Stomach (tissue), 19 donors: Measurements from ENCODE around the gene PIKFYVE. TPM values are rescaled to one million over a fixed set of nuclear protein-coding genes. Genes with fewer than 3 reads are reported as not detected.
"Not testable (repeated sequence)": the region's sequence is repeated elsewhere in the genome, so short reads cannot be mapped to it uniquely, and the experiment has no call there.

Source experiments
- DNase-seq, 2 donors: peaks; one replicate each; pipeline versions ENCODE4 v3.0.0 to v3.0.0-alpha.2; 2013 to 2019
- H3K27ac ChIP-seq, 5 donors: fragments of 200-600 bp in 4 of 5; sonication (generic) in 4 of 5; one replicate each; pipeline ENCODE4 v1.5.1; 2013 to 2019; ENCODE audit warnings: mild to moderate bottlenecking in 1 of 5, moderate library complexity in 1 of 5
- H3K27me3 ChIP-seq, 3 donors: fragments of 200-600 bp; sonication (generic); one replicate each; pipeline ENCODE4 v1.5.1; 2017 to 2019; ENCODE audit warnings: mixed run types in 1 of 3
- H3K36me3 ChIP-seq, 4 donors: fragments of 200-600 bp; sonication (generic); 1 replicate in 3 of 4; 2 replicates in 1 of 4; pipeline ENCODE4 v1.5.1; 2016 to 2019
- H3K4me1 ChIP-seq, 4 donors: fragments of 200-600 bp; sonication (generic); one replicate each; pipeline ENCODE4 v1.5.1; 2016 to 2019
- H3K4me3 ChIP-seq, 4 donors: fragments of 200-600 bp; sonication (generic) in 3 of 4; one replicate each; pipeline ENCODE4 v1.5.1; 2016 to 2019; ENCODE audit warnings: mild to moderate bottlenecking in 1 of 4
- H3K9me3 ChIP-seq, 4 donors: fragments of 200-600 bp; sonication (generic); one replicate each; pipeline ENCODE4 v1.5.1; 2016 to 2019
- CTCF ChIP-seq, 7 experiments: fragments of 450-650 bp in 4 of 7; fragments of 200-600 bp in 3 of 7; sonication (generic) in 3 of 7; IDR thresholded peaks; one replicate each; pipeline ENCODE4 v1.5.1; 2016 to 2019; ENCODE audit warnings: antibody characterized with exemption in 7 of 7, control low read depth in 2 of 7, mild to moderate bottlenecking in 1 of 7
- EP300 ChIP-seq: sonication (generic); formaldehyde crosslinking; IDR thresholded peaks from one replicate; pipeline ENCODE4 v1.6.1; 2017; ENCODE audit warnings: antibody characterized with exemption
- POLR2A ChIP-seq, 4 donors: fragments of 450-650 bp; IDR thresholded peaks; one replicate each; pipeline ENCODE4 v1.6.1; 2016; ENCODE audit warnings: antibody characterized with exemption in 4 of 4, control low read depth in 2 of 4, mild to moderate bottlenecking in 1 of 4, moderate library complexity in 1 of 4
- POLR2AphosphoS5 ChIP-seq, 3 donors: sonication (generic); formaldehyde crosslinking; IDR thresholded peaks; one replicate each; pipeline ENCODE4 v1.6.1; 2016; ENCODE audit warnings: antibody characterized with exemption in 3 of 3
- WGBS, 5 donors: extraction: QIAGEN DNeasy Blood & Tissue Kit in 3 of 5; methylation state at CpG; one replicate each; pipeline versions ENCODE4 v1.1.5 to v1.1.7; 2013 to 2018; 5-methylcytosine and 5-hydroxymethylcytosine counted together
- intact Hi-C: fragments of 100-400 bp; cut with DNase I; formaldehyde crosslinking; loops from one replicate; pipeline ENCODE4 v1.15.1; 2023; ENCODE audit warnings: low total_unique reads
- long read RNA-seq, 10 donors: transcript quantifications; one replicate each; lab custom pipeline, GENCODE V29; 2026
- polyA plus RNA-seq, 3 donors: library from polyadenylated mRNA; stranded (reverse); fragments of 200-250 nt; gene quantifications; one replicate each; pipeline ENCODE4 v1.2.3, GENCODE V29; 2013
- total RNA-seq, 5 donors: library from RNA; depleted of rRNA; stranded (reverse); fragments of >200 nt; gene quantifications; one replicate each; pipeline versions ENCODE4 v1.1.0 to v1.2.3, GENCODE V29; 2014 to 2016
- donor health status: healthy with polysubstance abuse.
- donor health status: Bipolar disorder and iron deficiency.
- donor health status: healthy.

Gene PIKFYVE, protein sequence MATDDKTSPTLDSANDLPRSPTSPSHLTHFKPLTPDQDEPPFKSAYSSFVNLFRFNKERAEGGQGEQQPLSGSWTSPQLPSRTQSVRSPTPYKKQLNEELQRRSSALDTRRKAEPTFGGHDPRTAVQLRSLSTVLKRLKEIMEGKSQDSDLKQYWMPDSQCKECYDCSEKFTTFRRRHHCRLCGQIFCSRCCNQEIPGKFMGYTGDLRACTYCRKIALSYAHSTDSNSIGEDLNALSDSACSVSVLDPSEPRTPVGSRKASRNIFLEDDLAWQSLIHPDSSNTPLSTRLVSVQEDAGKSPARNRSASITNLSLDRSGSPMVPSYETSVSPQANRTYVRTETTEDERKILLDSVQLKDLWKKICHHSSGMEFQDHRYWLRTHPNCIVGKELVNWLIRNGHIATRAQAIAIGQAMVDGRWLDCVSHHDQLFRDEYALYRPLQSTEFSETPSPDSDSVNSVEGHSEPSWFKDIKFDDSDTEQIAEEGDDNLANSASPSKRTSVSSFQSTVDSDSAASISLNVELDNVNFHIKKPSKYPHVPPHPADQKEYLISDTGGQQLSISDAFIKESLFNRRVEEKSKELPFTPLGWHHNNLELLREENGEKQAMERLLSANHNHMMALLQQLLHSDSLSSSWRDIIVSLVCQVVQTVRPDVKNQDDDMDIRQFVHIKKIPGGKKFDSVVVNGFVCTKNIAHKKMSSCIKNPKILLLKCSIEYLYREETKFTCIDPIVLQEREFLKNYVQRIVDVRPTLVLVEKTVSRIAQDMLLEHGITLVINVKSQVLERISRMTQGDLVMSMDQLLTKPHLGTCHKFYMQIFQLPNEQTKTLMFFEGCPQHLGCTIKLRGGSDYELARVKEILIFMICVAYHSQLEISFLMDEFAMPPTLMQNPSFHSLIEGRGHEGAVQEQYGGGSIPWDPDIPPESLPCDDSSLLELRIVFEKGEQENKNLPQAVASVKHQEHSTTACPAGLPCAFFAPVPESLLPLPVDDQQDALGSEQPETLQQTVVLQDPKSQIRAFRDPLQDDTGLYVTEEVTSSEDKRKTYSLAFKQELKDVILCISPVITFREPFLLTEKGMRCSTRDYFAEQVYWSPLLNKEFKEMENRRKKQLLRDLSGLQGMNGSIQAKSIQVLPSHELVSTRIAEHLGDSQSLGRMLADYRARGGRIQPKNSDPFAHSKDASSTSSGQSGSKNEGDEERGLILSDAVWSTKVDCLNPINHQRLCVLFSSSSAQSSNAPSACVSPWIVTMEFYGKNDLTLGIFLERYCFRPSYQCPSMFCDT (N-terminal part only)
- total RNA-seq (10 to 100 TPM; 14.0 to 42.8 (median 32.6) TPM), polyA plus RNA-seq (1 to 10 TPM; 3.0 to 4.5 (median 3.7) TPM)
- long read RNA-seq, donor 1: 0 reads
- long read RNA-seq, donor 2: 0 reads
- long read RNA-seq, donor 3: 0 reads
- long read RNA-seq, donor 4: 0 reads
- long read RNA-seq, donor 5: 0 reads
- long read RNA-seq, donor 6: 0 reads
- long read RNA-seq, donor 7: 0 reads
- long read RNA-seq, donor 8: 0 reads
- long read RNA-seq, donor 9: 0 reads
- long read RNA-seq, donor 10: 0 reads

DNA sequence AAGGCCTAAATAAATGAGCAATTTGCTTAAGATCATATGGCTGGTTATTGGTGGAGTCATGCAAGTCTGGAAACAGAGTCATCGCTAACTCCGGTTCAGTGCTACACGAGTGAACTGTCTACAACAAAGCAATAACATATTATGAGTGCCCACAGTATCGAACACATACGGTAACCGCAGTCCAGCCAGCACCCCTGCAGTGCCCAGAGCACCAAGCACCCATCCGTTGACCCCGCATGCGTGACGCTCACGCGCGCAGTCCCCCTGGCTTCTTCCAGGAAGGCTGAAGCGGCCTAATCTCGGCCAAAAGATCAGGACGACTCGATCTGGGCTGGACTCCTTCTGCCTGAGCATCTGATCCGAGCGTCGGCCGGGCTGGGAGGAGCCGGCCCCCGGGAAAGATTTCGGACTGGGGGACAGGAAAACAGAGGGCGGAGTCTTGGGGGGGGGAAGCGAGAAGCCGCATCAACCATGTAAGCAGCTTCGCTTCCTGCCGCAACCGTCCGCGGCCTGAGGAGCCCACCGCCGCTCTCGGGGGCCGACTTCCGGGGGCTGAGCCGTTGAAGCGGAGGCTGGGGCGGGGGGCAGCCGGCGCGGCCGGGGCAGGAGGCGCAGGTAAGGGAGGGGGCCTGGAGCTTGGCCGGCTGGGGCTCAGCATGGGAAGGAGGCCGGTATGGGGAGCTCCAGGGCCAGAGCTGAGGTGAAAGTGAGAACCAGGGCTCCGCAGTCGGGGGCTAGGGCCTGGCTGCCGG is at the start of gene PIKFYVE:
Gene PIKFYVE, plus strand, starts transcription at position 455 of the 752 bp plus-strand sequence. CDS start 5,265 bp downstream, outside the sequence.
- H3K4me3 ChIP-seq: peak within 1 kb of the TSS; percentile 72 to 96 (median 90)
- TF ChIP-seq POLR2AphosphoS5 (IDR thresholded peaks at IDR 0.05) (peak; percentile 72 to 93 (median 78)), POLR2A (IDR thresholded peaks at IDR 0.05) (peak in 1 of 4 donors; percentile 12), CTCF (IDR thresholded peaks at IDR 0.05) (peak in 1 of 7 experiments; percentile 15), EP300 (peak; percentile 57)
- no peaks in the 10 kb centered on the region for H3K27me3 ChIP-seq
- H3K27ac ChIP-seq: peak within 1 kb of the TSS; percentile 89 to 98 (median 95)
- H3K36me3 ChIP-seq: peaks cover 0 to 5% (median 0%) of the 10 kb centered on the region in 4 donors
- intact Hi-C loops: no loop called here
- peaks cover 6 to 43% (median 35%) of the 10 kb centered on the region in 4 donors for H3K4me1 ChIP-seq
- WGBS, 5 donors: 0 to 2% (median 1%) methylated on average over 44 to 50 of the region's 50 CpGs
- DNase-seq: peak; percentile 92 to 99
- H3K9me3 ChIP-seq: no peaks in the 10 kb centered on the region

DNA sequence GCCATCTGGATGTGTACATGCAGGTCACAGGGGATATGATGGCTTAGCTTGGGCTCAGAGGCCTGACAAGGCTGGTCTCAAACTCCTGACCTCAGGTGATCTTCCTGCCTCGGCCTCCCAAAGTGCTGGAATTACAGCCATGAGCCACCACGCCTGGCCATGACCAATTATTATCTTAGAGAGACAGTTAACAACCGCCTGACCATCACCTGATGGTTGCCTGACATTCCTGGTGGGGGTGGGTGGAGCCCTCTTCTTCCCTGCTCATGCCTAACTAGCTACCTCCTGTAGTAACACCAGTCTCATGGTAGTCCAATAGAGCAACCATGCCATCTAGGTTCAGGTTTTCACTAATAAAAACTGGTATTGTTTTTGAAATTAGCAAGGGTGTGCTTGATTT is 44.2 kb upstream of the PIKFYVE start:
- H3K36me3 ChIP-seq, H3K4me1 ChIP-seq, H3K27ac ChIP-seq, DNase-seq, H3K27me3 ChIP-seq, H3K4me3 ChIP-seq, H3K9me3 ChIP-seq, intact Hi-C loops: not testable (repeated sequence)
- 69 to 90% (median 84%) methylated on average over 3 of the region's 3 CpGs for WGBS, 5 donors

DNA sequence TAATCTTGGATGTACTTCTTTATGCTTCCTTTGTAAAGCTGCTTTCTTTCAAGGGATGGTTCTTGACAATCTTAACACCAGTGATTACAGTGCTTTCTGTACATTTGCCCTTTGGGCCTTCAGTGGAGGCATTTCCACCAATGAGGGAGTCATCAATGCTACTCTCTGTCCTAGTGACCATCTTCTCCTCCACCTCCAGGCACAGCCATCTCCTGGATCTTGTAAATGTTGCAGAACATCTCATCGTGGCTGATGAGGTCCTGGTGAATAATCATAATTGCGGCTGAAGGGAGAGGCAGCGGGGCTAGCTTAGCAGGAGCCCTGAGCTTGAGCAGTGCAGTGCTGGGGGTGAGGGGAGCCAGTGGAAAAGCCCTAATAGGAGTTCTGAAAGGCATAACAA is 43.7 kb upstream of the PIKFYVE start:
- H3K4me1 ChIP-seq: no peaks in the 10 kb centered on the region
- H3K4me3 ChIP-seq: no peak overlapping the region
- WGBS, 5 donors: 80 to 92% (median 88%) methylated on average over 3 of the region's 3 CpGs
- H3K27ac ChIP-seq: no peak overlapping the region
- H3K9me3 ChIP-seq: no peaks in the 10 kb centered on the region
- no peaks in the 10 kb centered on the region for H3K27me3 ChIP-seq
- H3K36me3 ChIP-seq: no peaks in the 10 kb centered on the region
- TF ChIP-seq EP300 (no peak), CTCF (IDR thresholded peaks at IDR 0.05) (no peak), POLR2AphosphoS5 (IDR thresholded peaks at IDR 0.05) (no peak)
- no peak for DNase-seq
- intact Hi-C loops: no loop called here

GRCh38 chr2:208224802-208225201 is 41.3 kb upstream of the PIKFYVE start:
- DNase-seq: no peak
- no peaks in the 10 kb centered on the region for H3K36me3 ChIP-seq
- H3K4me1 ChIP-seq: no peaks in the 10 kb centered on the region
- no peaks in the 10 kb centered on the region for H3K9me3 ChIP-seq
- intact Hi-C loops: no loop called here
- H3K27me3 ChIP-seq: no peaks in the 10 kb centered on the region
- no peak overlapping the region for H3K27ac ChIP-seq
- WGBS, 5 donors: 92 to 97% (median 95%) methylated on average over 2 of the region's 2 CpGs
- H3K4me3 ChIP-seq: no peak overlapping the region
- TF ChIP-seq EP300: no peak
- TF ChIP-seq CTCF (IDR thresholded peaks at IDR 0.05): no peak
- no peak for TF ChIP-seq POLR2A (IDR thresholded peaks at IDR 0.05)
- TF ChIP-seq POLR2AphosphoS5 (IDR thresholded peaks at IDR 0.05): no peak
